ENCODE measurements around the gene DDX28. TPM values are rescaled to one million over a fixed set of nuclear protein-coding genes. Genes with fewer than 3 reads are reported as not detected.

The DDX28 gene
- total and polyA plus RNA-seq, 2 donors from 2014 or later, result 10.6 to 13.1 TPM

DNA sequence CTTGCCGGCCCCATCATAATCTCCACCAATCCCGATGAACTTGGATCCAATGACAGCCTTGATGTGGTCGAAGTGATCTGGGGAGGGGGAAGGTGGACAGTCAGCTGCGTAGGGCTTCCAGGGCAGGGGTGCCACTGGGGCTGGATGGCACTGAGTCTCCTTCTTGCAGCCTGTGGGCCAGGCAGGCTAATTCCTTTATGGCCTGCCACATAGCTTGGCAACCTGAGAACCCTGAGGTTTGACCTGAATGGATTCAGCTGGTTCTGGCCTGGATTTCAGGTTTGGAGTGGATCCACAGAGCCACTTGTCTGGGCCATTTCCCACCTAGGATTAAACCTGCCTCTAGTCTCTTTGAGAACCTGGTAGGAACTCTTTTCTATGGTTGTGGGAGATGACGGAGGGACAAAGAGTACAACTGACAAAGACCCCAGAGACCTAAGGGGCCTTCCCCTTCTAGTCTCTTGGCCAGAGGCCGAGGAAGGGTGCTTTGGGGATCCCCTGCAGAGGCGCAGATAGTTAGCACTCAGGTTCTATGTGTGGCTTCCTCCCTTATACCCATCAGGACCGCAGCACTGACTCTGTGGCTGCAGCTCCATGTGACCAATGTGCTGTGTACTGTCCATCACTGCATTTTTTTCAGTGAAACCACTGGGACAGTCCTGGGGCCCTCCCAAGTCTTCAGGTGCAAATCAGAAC is 33.6 kb downstream of the DDX28 start:
- TF ChIP-seq, protein P1, sequence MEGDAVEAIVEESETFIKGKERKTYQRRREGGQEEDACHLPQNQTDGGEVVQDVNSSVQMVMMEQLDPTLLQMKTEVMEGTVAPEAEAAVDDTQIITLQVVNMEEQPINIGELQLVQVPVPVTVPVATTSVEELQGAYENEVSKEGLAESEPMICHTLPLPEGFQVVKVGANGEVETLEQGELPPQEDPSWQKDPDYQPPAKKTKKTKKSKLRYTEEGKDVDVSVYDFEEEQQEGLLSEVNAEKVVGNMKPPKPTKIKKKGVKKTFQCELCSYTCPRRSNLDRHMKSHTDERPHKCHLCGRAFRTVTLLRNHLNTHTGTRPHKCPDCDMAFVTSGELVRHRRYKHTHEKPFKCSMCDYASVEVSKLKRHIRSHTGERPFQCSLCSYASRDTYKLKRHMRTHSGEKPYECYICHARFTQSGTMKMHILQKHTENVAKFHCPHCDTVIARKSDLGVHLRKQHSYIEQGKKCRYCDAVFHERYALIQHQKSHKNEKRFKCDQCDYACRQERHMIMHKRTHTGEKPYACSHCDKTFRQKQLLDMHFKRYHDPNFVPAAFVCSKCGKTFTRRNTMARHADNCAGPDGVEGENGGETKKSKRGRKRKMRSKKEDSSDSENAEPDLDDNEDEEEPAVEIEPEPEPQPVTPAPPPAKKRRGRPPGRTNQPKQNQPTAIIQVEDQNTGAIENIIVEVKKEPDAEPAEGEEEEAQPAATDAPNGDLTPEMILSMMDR (IDR thresholded peaks at IDR 0.05; ENCODE audit: borderline replicate concordance, extremely low read depth, insufficient read depth), result no peak
- Histone ChIP-seq H3K4me3 (ENCODE audit: low read length in 3 of 3) (no peak overlapping the region), H3K27me3 (ENCODE audit: control insufficient read depth, insufficient read depth, low read length) (no peaks in the 10 kb centered on the region), H3K9me3 (ENCODE audit: control insufficient read depth in 2 of 3, insufficient read depth in 1 of 3, low read length in 3 of 3) (no peaks in the 10 kb centered on the region), H3K4me1 (ENCODE audit: control insufficient read depth in 2 of 3, insufficient read depth in 2 of 3, low read depth in 1 of 3, low read length in 3 of 3) (peaks cover 0 to 10% (median 0%) of the 10 kb centered on the region in 3 donors), H3K9ac (ENCODE audit: low read length in 3 of 3) (no peak overlapping the region), H3K36me3 (ENCODE audit: control insufficient read depth in 2 of 3, insufficient read depth in 3 of 3, low read length in 3 of 3) (no peaks in the 10 kb centered on the region), H3K27ac (ENCODE audit: low read depth in 2 of 2, low read length in 2 of 2) (no peak overlapping the region)
- no peak for FAIRE-seq
- no peak for DNase-seq
- intact Hi-C loops (cut with DNase I), result no loop called here

DNA sequence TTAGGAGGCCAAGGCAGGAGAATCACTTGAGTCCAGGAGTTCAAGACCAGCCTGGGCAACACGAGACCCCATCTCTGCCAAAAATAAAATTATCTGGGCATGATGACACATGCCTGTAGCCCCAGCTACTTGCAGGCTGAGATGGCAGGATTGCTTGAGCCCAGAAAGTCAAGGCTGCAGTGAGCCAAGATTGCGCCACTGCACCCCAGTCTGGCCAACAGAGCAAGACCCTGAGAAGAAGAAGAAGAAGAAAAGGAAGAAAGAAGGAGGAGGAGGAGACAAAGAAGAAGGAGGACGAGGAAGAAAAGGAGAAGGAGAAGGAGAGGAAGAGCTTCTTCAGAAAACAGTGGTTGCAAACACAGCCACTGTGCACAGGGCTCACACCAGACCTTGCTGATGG is 34.4 kb downstream of the DDX28 start:
- Histone ChIP-seq H3K4me1 (ENCODE audit: control insufficient read depth in 2 of 3, insufficient read depth in 2 of 3, low read depth in 1 of 3, low read length in 3 of 3) (peaks cover 0 to 8% (median 0%) of the 10 kb centered on the region in 3 donors), H3K27ac (ENCODE audit: low read depth in 2 of 2, low read length in 2 of 2) (no peak overlapping the region), H3K4me3 (ENCODE audit: low read length in 3 of 3) (no peak overlapping the region), H3K36me3 (ENCODE audit: control insufficient read depth in 2 of 3, insufficient read depth in 3 of 3, low read length in 3 of 3) (no peaks in the 10 kb centered on the region), H3K27me3 (ENCODE audit: control insufficient read depth, insufficient read depth, low read length) (no peaks in the 10 kb centered on the region), H3K9me3 (ENCODE audit: control insufficient read depth in 2 of 3, insufficient read depth in 1 of 3, low read length in 3 of 3) (no peaks in the 10 kb centered on the region), H3K9ac (ENCODE audit: low read length in 3 of 3) (no peak overlapping the region)
- intact Hi-C loops (cut with DNase I), result no loop called here
- no peak for DNase-seq
- TF ChIP-seq, protein P1 (IDR thresholded peaks at IDR 0.05; ENCODE audit: borderline replicate concordance, extremely low read depth, insufficient read depth), result no peak
- no peak for FAIRE-seq

DNA sequence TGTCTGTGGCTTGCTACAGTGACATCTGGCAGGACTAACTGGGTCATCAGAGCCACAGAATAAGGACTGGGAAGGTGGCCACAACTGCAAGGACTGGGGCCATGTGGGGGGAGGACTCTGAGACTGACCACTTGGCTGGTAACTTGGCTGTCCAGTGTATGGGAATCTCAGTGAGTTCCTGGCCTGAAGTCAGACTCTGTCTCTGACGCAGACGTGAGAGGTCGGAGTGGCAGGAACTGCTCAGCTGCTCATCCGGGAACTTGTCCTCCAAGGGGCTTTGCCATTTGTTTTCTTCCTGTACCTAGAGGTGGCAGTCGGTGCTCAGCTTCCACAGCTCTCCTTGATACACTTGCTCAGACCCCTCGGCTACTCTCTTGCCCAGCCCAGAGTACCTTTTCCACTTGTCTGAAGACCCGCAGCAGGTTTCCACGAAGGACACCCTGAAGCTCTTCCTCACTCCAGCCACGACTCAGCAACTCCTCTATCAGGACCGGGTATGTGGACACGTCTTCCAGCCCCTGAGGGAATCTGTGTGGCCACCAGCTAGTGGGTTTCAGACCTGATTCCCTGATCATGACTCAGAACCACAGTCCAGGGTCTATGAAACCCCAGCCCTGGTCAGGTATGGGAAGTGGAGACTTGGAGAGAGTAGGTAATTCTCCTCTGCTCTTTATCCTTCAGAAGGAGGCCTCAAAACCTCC is 35.4 kb downstream of the DDX28 start:
- FAIRE-seq, result no peak

More for the DNA sequence above, 35.4 kb downstream of the DDX28 start:
- H3K4me3 ChIP-seq (ENCODE audit: low read length in 3 of 3), result no peak overlapping the region
- TF ChIP-seq, protein P1 (IDR thresholded peaks at IDR 0.05; ENCODE audit: borderline replicate concordance, extremely low read depth, insufficient read depth), result no peak
- H3K27ac ChIP-seq (ENCODE audit: low read depth in 2 of 2, low read length in 2 of 2), result peak overlapping the region in 1 of 2 donors; percentile 20
- H3K27me3 ChIP-seq (ENCODE audit: control insufficient read depth, insufficient read depth, low read length), result no peaks in the 10 kb centered on the region
- no peaks in the 10 kb centered on the region for H3K4me1 ChIP-seq (ENCODE audit: control insufficient read depth in 2 of 3, insufficient read depth in 2 of 3, low read depth in 1 of 3, low read length in 3 of 3)
- DNase-seq, result no peak
- intact Hi-C loops (cut with DNase I), result no loop called here
- H3K36me3 ChIP-seq (ENCODE audit: control insufficient read depth in 2 of 3, insufficient read depth in 3 of 3, low read length in 3 of 3), result no peaks in the 10 kb centered on the region
- no peaks in the 10 kb centered on the region for H3K9me3 ChIP-seq (ENCODE audit: control insufficient read depth in 2 of 3, insufficient read depth in 1 of 3, low read length in 3 of 3)
- no peak overlapping the region for H3K9ac ChIP-seq (ENCODE audit: low read length in 3 of 3)

Data from kidney (tissue), 14 donors.